Upper lobe of left lung (tissue), 4 donors: ENCODE results near the gene PAFAH1B1.

Experiments used
- CTCF ChIP-seq, 6 experiments: fragments of 450-650 bp in 4 of 6; fragments of 200-600 bp in 2 of 6; sonication (generic) in 2 of 6; IDR thresholded peaks; one replicate each; pipeline ENCODE4 v1.5.1; 2016 to 2019; ENCODE audit warnings: antibody characterized with exemption in 6 of 6
- POLR2A ChIP-seq, 4 donors: fragments of 450-650 bp; IDR thresholded peaks; one replicate each; pipeline ENCODE4 v1.5.1; 2016 to 2017; ENCODE audit warnings: antibody characterized with exemption in 4 of 4, mild to moderate bottlenecking in 2 of 4
- POLR2AphosphoS5 ChIP-seq, 2 donors: sonication (generic); formaldehyde crosslinking; IDR thresholded peaks; one replicate each; pipeline ENCODE4 v1.5.1; 2017; ENCODE audit warnings: antibody characterized with exemption in 2 of 2

- TF ChIP-seq CTCF (IDR thresholded peaks at IDR 0.05), result no peak
- no peak for TF ChIP-seq POLR2AphosphoS5 (IDR thresholded peaks at IDR 0.05)
- no peak for TF ChIP-seq POLR2A (IDR thresholded peaks at IDR 0.05)
Measured at GRCh38 chr17:2609091-2609490, 15.6 kb downstream of the PAFAH1B1 start.
